HFFc6 (cell line): ENCODE measurements around the gene CDA. TPM values are rescaled to one million over a fixed set of nuclear protein-coding genes. Genes with fewer than 3 reads are reported as not detected.

Experiments
- DNase-seq: peaks from one replicate; pipeline ENCODE4 v3.0.0-alpha.2; 2018
- H3K27ac Mint-ChIP-seq: 2 replicates; pipeline ENCODE4 v1.8.0; 2020; ENCODE audit warnings: mild to moderate bottlenecking, mixed read lengths
- H3K27me3 Mint-ChIP-seq: 2 replicates; pipeline ENCODE4 v1.8.0; 2021; ENCODE audit warnings: mild to moderate bottlenecking, moderate library complexity, mixed read lengths; ENCODE audit not compliant: insufficient read depth
- H3K36me3 Mint-ChIP-seq: 2 replicates; pipeline ENCODE4 v1.8.0; 2021; ENCODE audit warnings: low read depth, mixed read lengths
- H3K4me1 Mint-ChIP-seq: 2 replicates; pipeline ENCODE4 v1.8.0; 2020; ENCODE audit warnings: low read depth, mixed read lengths
- H3K4me3 Mint-ChIP-seq: 2 replicates; pipeline ENCODE4 v1.8.0; 2020; ENCODE audit warnings: mild to moderate bottlenecking, moderate library complexity, mixed read lengths
- H3K9me3 Mint-ChIP-seq: 2 replicates; pipeline ENCODE4 v1.8.0; 2020; ENCODE audit warnings: mild to moderate bottlenecking, mixed read lengths
- total RNA-seq, 6 experiments: library from RNA; stranded (reverse); fragmentation: NEBNext Ultra II Directional; extraction: Animal tissue kit (Norgen Biotek cat#: 25700); gene quantifications; 2 replicates in 1 of 6; 3 replicates in 5 of 6; pipeline ENCODE4 v1.2.3, GENCODE V29; 2021
- TF ChIP-seq, protein P1 (sequence below): fragments of 200-600 bp; sonication (generic); IDR thresholded peaks from 2 replicates; pipeline ENCODE4 v1.5.0; 2021; ENCODE audit warnings: antibody characterized with exemption, mild to moderate bottlenecking

The CDA gene
- total RNA-seq, 6 experiments from 2014 or later, result 6.7 to 15.4 (median 13.3) TPM

DNA sequence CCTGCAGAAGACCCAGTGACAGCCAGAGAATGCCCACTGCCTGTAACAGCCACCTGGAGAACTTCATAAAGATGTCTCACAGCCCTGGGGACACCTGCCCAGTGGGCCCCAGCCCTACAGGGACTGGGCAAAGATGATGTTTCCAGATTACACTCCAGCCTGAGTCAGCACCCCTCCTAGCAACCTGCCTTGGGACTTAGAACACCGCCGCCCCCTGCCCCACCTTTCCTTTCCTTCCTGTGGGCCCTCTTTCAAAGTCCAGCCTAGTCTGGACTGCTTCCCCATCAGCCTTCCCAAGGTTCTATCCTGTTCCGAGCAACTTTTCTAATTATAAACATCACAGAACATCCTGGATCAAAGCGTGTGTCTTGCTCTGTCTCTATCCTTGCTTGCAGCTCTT, 29.7 kb downstream of the CDA start:
- H3K27me3 Mint-ChIP-seq, result peaks cover 5% of the 10 kb centered on the region; the same call in 1 of the 2 replicates
- no peak overlapping the region for H3K27ac Mint-ChIP-seq
- TF ChIP-seq, protein P1, sequence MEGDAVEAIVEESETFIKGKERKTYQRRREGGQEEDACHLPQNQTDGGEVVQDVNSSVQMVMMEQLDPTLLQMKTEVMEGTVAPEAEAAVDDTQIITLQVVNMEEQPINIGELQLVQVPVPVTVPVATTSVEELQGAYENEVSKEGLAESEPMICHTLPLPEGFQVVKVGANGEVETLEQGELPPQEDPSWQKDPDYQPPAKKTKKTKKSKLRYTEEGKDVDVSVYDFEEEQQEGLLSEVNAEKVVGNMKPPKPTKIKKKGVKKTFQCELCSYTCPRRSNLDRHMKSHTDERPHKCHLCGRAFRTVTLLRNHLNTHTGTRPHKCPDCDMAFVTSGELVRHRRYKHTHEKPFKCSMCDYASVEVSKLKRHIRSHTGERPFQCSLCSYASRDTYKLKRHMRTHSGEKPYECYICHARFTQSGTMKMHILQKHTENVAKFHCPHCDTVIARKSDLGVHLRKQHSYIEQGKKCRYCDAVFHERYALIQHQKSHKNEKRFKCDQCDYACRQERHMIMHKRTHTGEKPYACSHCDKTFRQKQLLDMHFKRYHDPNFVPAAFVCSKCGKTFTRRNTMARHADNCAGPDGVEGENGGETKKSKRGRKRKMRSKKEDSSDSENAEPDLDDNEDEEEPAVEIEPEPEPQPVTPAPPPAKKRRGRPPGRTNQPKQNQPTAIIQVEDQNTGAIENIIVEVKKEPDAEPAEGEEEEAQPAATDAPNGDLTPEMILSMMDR, result no peak
- peaks cover 13% of the 10 kb centered on the region for H3K36me3 Mint-ChIP-seq
- no peaks in the 10 kb centered on the region for H3K9me3 Mint-ChIP-seq
- H3K4me1 Mint-ChIP-seq, result peaks cover 43% of the 10 kb centered on the region
- H3K4me3 Mint-ChIP-seq, result no peak overlapping the region
- DNase-seq, result no peak

DNA sequence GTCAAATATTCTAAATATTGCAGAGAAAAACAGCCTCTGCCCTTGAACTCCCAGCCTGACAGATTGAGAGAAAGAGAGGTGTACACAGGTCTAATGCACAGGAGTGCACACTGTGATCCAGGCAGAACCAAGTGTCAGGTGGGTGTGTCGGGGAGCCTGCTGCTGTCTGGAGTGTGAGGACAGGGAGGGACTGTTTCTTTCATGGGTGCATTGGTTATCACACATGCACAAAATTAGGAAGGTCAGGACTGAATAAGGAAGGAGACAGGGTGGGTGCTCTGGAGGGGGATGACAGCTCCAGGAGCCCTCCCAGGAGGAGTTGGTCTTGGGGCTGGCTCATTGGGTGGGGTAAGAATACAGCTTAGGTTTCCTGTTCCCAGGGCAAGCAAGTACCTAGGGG, 31.1 kb downstream of the CDA start:
- Mint-ChIP-seq H3K4me3 (no peak overlapping the region), H3K4me1 (peaks cover 31% of the 10 kb centered on the region), H3K9me3 (no peaks in the 10 kb centered on the region), H3K27ac (no peak overlapping the region), H3K36me3 (peaks cover 4% of the 10 kb centered on the region; the same call in 1 of the 2 replicates), H3K27me3 (peaks cover 5% of the 10 kb centered on the region; the same call in 1 of the 2 replicates)
- TF ChIP-seq, protein P1, result no peak
- DNase-seq, result no peak

DNA sequence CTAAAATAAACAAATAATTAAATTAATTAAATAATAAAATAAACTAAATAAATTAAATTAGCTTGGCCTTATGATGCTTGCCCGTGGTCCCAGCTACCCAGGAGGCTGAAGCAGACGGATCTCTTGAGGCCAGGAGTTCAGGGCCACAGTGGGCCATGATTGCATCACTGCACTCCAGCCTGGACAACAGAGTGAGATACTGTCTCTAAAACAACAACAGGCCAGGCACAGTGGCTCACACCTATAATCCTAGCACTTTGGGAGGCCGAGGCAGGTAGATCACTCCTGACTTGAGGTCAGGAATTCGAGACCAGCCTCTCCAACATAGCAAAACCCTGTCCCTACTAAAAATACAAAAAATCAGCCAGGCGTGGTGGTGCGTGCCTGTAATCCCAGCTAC, 32.1 kb downstream of the CDA start:
- H3K27ac Mint-ChIP-seq, result no peak overlapping the region
- peaks cover 5% of the 10 kb centered on the region; the same call in 1 of the 2 replicates for H3K27me3 Mint-ChIP-seq
- DNase-seq, result no peak
- H3K36me3 Mint-ChIP-seq, result peaks cover 4% of the 10 kb centered on the region; the same call in 1 of the 2 replicates
- H3K4me1 Mint-ChIP-seq, result peaks cover 27% of the 10 kb centered on the region
- no peak overlapping the region for H3K4me3 Mint-ChIP-seq
- TF ChIP-seq, protein P1, result no peak
- no peaks in the 10 kb centered on the region for H3K9me3 Mint-ChIP-seq

DNA sequence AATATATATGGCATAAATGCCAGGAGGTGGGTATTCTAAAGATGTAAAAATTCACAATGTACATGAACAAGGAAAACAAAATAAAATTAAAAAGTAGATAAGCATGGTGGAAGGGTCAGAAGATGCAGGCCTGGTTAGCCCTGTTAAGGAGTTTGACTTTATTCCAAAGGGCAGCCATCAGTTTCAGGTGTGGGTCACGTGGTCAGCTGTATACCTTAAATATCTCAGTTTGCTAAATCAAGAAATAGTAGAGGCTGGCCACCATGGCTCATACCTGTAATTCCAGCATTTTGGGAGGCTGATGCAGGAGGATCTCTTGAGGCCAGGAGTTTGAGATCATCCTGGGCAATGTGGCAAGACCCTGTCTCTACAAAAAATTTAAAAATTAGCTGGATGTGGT, 35.8 kb downstream of the CDA start:
- TF ChIP-seq, protein P1, result no peak
- no peak overlapping the region for H3K4me3 Mint-ChIP-seq
- DNase-seq, result no peak
- peaks cover 2% of the 10 kb centered on the region; the same call in 1 of the 2 replicates for H3K27me3 Mint-ChIP-seq
- H3K36me3 Mint-ChIP-seq, result 0 out of 2 replicates have a peak, but pooled peaks cover 10% of the 10 kb centered on the region
- H3K9me3 Mint-ChIP-seq, result no peaks in the 10 kb centered on the region; the same call in 1 of the 2 replicates
- peaks cover 19% of the 10 kb centered on the region for H3K4me1 Mint-ChIP-seq
- H3K27ac Mint-ChIP-seq, result no peak overlapping the region

DNA sequence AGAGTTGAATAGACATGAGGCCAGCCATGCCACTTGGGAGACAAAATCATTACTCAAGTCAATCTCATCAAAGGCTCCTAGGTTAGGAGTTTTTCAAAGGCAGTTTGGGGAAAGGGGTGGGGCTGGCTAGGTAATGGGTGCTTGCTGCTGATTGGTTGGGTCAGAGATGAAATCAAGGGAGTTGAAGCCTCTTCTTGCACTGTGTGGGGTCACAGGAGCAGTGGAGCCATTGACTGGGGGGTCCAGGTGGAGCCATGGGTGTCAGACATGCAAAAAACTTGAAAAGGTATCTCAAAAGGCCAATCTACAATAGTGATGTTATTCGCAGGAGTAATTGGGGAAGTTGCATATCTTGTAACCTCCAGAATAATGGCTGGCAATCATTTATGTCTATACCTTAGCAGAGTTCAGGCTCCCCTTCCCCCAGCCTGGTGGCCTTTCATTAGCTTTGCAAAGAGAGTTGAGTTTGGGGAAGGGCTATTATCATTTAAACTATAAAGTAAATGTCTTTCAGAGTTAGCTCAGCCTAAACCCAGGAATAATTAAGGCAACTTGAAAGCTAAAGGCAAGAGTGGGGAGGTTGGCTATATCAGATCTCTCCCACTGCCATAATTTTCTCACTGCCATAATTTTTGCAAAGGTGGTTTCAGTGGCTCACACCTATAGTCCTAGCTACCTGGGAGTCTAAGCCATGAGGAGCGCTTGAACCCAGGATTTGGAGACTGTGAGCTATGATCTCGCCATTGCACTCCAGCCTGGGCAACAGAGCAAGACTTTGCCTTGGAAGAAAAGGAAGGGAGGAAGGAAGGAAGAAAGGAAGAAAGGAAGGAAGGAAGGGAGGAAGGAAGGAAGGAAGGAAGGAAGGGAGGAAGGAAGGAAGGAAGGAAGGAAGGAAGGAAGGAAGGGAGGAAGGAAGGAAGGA, 36.5 kb downstream of the CDA start:
- no peaks in the 10 kb centered on the region; the same call in 1 of the 2 replicates for H3K9me3 Mint-ChIP-seq
- TF ChIP-seq, protein P1, result no peak
- no peak overlapping the region for H3K27ac Mint-ChIP-seq
- H3K27me3 Mint-ChIP-seq, result peaks cover 2% of the 10 kb centered on the region; the same call in 1 of the 2 replicates
- H3K4me1 Mint-ChIP-seq, result peaks cover 14% of the 10 kb centered on the region
- DNase-seq, result no peak
- 0 out of 2 replicates have a peak, but pooled peaks cover 10% of the 10 kb centered on the region for H3K36me3 Mint-ChIP-seq
- H3K4me3 Mint-ChIP-seq, result no peak overlapping the region
